Activated T-helper 1 cell treated with Interleukin-2 at 50 U/mL for 16 hours (primary cell): ENCODE measurements around the gene UCHL5.

Source experiments
- DNase-seq: peaks from one replicate; pipeline ENCODE4 v3.0.0-alpha.2; 2020; ENCODE audit warnings: low read depth

The UCHL5 gene

GRCh38 chr1:192966073-192966472 lies 93.1 kb downstream of the UCHL5 start:
- DNase-seq, result no peak

GRCh38 chr1:192962901-192963300 lies 96.3 kb downstream of the UCHL5 start:
- no peak for DNase-seq
